ENCODE measurements around the gene GNAI3. TPM values are rescaled to one million over a fixed set of nuclear protein-coding genes. Genes with fewer than 3 reads are reported as not detected.

The GNAI3 gene
- total and polyA plus RNA-seq, 2 donors (not counting 3 experiments of a cell fraction or from before 2014, with no cell fraction given), result 5.0 to 14.0 TPM

GRCh38 chr1:109535971-109536491 is 12.4 kb upstream of the GNAI3 start:
- H3K27ac ChIP-seq (ENCODE audit: insufficient read depth, low read depth, low read length), result no peak overlapping the region
- H3K9ac ChIP-seq (replicated peaks; ENCODE audit: extremely low read depth, insufficient read depth, low read length), result no peak overlapping the region

More at GRCh38 chr1:109535971-109536491, 12.4 kb upstream of the GNAI3 start:
- Histone ChIP-seq H3K4me2 (ENCODE audit: insufficient read depth, low read length) (no peak overlapping the region), H2AFZ (ENCODE audit: low read depth, low read length) (no peak overlapping the region), H3K9me3 (replicated peaks; ENCODE audit: control insufficient read depth, insufficient read depth, low read length) (no peaks in the 10 kb centered on the region), H4K20me1 (replicated peaks; ENCODE audit: control insufficient read depth, extremely low read depth, insufficient read depth, low read length) (no peaks in the 10 kb centered on the region), H3K4me1 (ENCODE audit: control insufficient read depth, extremely low read depth, insufficient read depth, low read length) (peaks cover 4% of the 10 kb centered on the region), H3K36me3 (ENCODE audit: control insufficient read depth in 2 of 2, extremely low read depth in 1 of 2, insufficient read depth in 2 of 2, low read length in 2 of 2) (no peaks in the 10 kb centered on the region), H3K79me2 (ENCODE audit: control insufficient read depth, insufficient read depth, low read length) (no peaks in the 10 kb centered on the region), H3K4me3 (replicated peaks in 1 of 3; ENCODE audit: insufficient read depth in 1 of 3, low read depth in 1 of 3, low read length in 3 of 3) (no peak overlapping the region), H3K9me1 (replicated peaks; ENCODE audit: control insufficient read depth, extremely low read depth, insufficient read depth, low read length) (no peaks in the 10 kb centered on the region), H3K27me3 (ENCODE audit: control insufficient read depth in 2 of 2, insufficient read depth in 2 of 2, low read length in 2 of 2) (no peaks in the 10 kb centered on the region)
- ChIA-PET CTCF (interaction anchor here (0.6 to 18.7 kb wide), 4 partner anchors 10 to 197 kb away, joined by 4 to 955 read pairs (median 11); partner anchors contain the start of genes AMIGO1 and CYB561D1), POLR2A (no interaction called here)
- DNase-seq (ENCODE audit: low read depth, low spot score), result no peak
- BruUV-seq (replicated peaks), result no TSS peak
- dilution Hi-C loops (cut with MboI; ENCODE audit: extremely low pct_ligation_motif_present, low sequenced_read_pairs), result no loop called here
- intact Hi-C loops (cut with micrococcal nuclease), result no loop called here
- no peak for TF ChIP-seq FOS (IDR thresholded peaks at IDR 0.05; ENCODE audit: borderline replicate concordance, insufficient read depth, low read length)
- no peak for TF ChIP-seq EZH2 (IDR thresholded peaks at IDR 0.05; ENCODE audit: borderline replicate concordance, low read depth, low read length, severe bottlenecking)
- no peak for TF ChIP-seq JUN (IDR thresholded peaks at IDR 0.05; ENCODE audit: borderline replicate concordance, insufficient read depth, insufficient read length, low read depth)
- no peak for TF ChIP-seq GATA2 (IDR thresholded peaks at IDR 0.05; ENCODE audit: insufficient read depth, insufficient read length, low read depth, low read length)
- no peak for TF ChIP-seq POLR2A (IDR thresholded peaks at IDR 0.05; ENCODE audit: low read depth, low read length)
- no peak for TF ChIP-seq CTCF (IDR thresholded peaks at IDR 0.05; ENCODE audit: extremely low read depth in 1 of 2, insufficient read depth in 1 of 2, low read depth in 1 of 2, low read length in 2 of 2)
- TF ChIP-seq MYC (IDR thresholded peaks at IDR 0.05; ENCODE audit: low read depth, low read length), result no peak
- TF ChIP-seq MAX (IDR thresholded peaks at IDR 0.05; ENCODE audit: insufficient read depth, insufficient read length), result no peak
- TF ChIP-seq POLR2AphosphoS5 (IDR thresholded peaks at IDR 0.05; ENCODE audit: insufficient read depth, low read depth, low read length), result no peak
- FAIRE-seq, result no peak

All from endothelial cell of umbilical vein (primary cell).